IMR-90 (cell line): ENCODE measurements around the gene LIPH.

Source experiments
- CEBPB ChIP-seq: IDR thresholded peaks from 2 replicates; pipeline ENCODE4 v1.6.1; 2012; ENCODE audit warnings: low read depth, low read length, improper control_type of control experiment
- CHD1 ChIP-seq: IDR thresholded peaks from 2 replicates; pipeline ENCODE4 v1.6.1; 2012; ENCODE audit warnings: low read depth, low read length, improper control_type of control experiment
- CTCF ChIP-seq: conservative IDR thresholded peaks from 2 replicates; pipeline ENCODE4 v1.5.1; 2012; ENCODE audit warnings: mild to moderate bottlenecking, low read depth, low read length, improper control_type of control experiment
- ELK1 ChIP-seq: fragments of 150-350 bp; IDR thresholded peaks from 2 replicates; pipeline ENCODE4 v1.6.1; 2016; ENCODE audit warnings: low read depth, mild to moderate bottlenecking, low read length, moderate library complexity, borderline replicate concordance
- MAZ ChIP-seq: IDR thresholded peaks from 2 replicates; pipeline ENCODE4 v1.6.1; 2012; ENCODE audit warnings: low read depth, mild to moderate bottlenecking, low read length, improper control_type of control experiment, moderate library complexity, borderline replicate concordance
- POLR2A ChIP-seq: IDR thresholded peaks from 2 replicates; pipeline ENCODE4 v1.6.1; 2012; ENCODE audit warnings: mild to moderate bottlenecking, low read depth, low read length
- RAD21 ChIP-seq: IDR thresholded peaks from 2 replicates; pipeline ENCODE4 v1.6.1; 2012; ENCODE audit warnings: low read length, improper control_type of control experiment
- RCOR1 ChIP-seq: IDR thresholded peaks from 2 replicates; pipeline ENCODE4 v1.6.1; 2012; ENCODE audit warnings: mild to moderate bottlenecking, low read length, improper control_type of control experiment; ENCODE audit not compliant: insufficient replicate concordance
- RFX5 ChIP-seq: IDR thresholded peaks from 2 replicates; pipeline ENCODE4 v1.8.0; 2012; ENCODE audit warnings: low read depth, mild to moderate bottlenecking, low read length, moderate library complexity
- SMC3 ChIP-seq: fragments of 150-350 bp; IDR thresholded peaks from 2 replicates; pipeline ENCODE4 v1.6.1; 2016; ENCODE audit warnings: low read depth, mild to moderate bottlenecking, antibody characterized with exemption, low read length, moderate library complexity
- USF2 ChIP-seq: fragments of 150-350 bp; IDR thresholded peaks from 2 replicates; pipeline ENCODE4 v1.6.1; 2017; ENCODE audit warnings: mild to moderate bottlenecking, antibody characterized with exemption, low read length, low read depth

GRCh38 chr3:185532901-185533300 lies 19.5 kb downstream of the LIPH start:
- TF ChIP-seq MAZ = no peak
- TF ChIP-seq CTCF = no peak
- no peak for TF ChIP-seq POLR2A
- TF ChIP-seq CEBPB = no peak
- TF ChIP-seq RCOR1 = no peak
- TF ChIP-seq RAD21 = no peak
- TF ChIP-seq CHD1 = no peak
- TF ChIP-seq RFX5 = no peak
- TF ChIP-seq USF2 = no peak
- TF ChIP-seq SMC3 = no peak
- no peak for TF ChIP-seq ELK1
